ENCODE measurements around the gene INTS15. TPM values are rescaled to one million over a fixed set of nuclear protein-coding genes. Genes with fewer than 3 reads are reported as not detected.
A peak's percentile ranks its signal among the peaks of the same experiment; 100 is the strongest.
"Not testable (repeated sequence)": the region's sequence is repeated elsewhere in the genome, so short reads cannot be mapped to it uniquely, and the experiment has no call there.

Gene INTS15
- total RNA-seq, 1 experiment from 2014 or later = 22.7 TPM

- no peaks in the 10 kb centered on the region for H3K36me3 ChIP-seq (ENCODE audit: low read depth, low read length)
- H3K4me1 ChIP-seq (ENCODE audit: insufficient read depth, low read length) = no peaks in the 10 kb centered on the region
- TSS peak; percentile 83 for BruUV-seq (replicated peaks)
- DNase-seq (peak; percentile 18), ATAC-seq (no peak)
- no peaks in the 10 kb centered on the region for H3K27me3 ChIP-seq (ENCODE audit: low read length)
- H3K9ac ChIP-seq (ENCODE audit: low read length) = no peak overlapping the region
- no peaks in the 10 kb centered on the region for H3K9me3 ChIP-seq (ENCODE audit: low read length)
- no peak overlapping the region for H3K27ac ChIP-seq (ENCODE audit: low read length)
- no peaks in the 10 kb centered on the region for H3K9me2 ChIP-seq (replicated peaks; ENCODE audit: low read length)
- no peaks in the 10 kb centered on the region for H3K79me2 ChIP-seq (ENCODE audit: low read length)
- no peaks in the 10 kb centered on the region for H3F3A ChIP-seq (ENCODE audit: low read length, unreplicated experiment)
- intact Hi-C loops (cut with micrococcal nuclease) = no loop called here
- no peaks in the 10 kb centered on the region for H4K20me1 ChIP-seq (ENCODE audit: low read length)
- ChIA-PET POLR2A (ENCODE audit: unreplicated experiment) (no interaction called here), CTCF (interaction anchor here (0.8 kb wide), 1 partner anchor 17 kb away, joined by 3 read pairs; no protein-coding TSS in a partner anchor)
- no peak overlapping the region for H3K4me3 ChIP-seq (ENCODE audit: low read length)
- H2AFZ ChIP-seq (ENCODE audit: low read length) = no peak overlapping the region
- no peak for TF ChIP-seq CTCF (conservative IDR thresholded peaks at IDR 0.05; ENCODE audit: low read depth, low read length)
- TF ChIP-seq EZH2 (IDR thresholded peaks at IDR 0.05; ENCODE audit: low read length, unreplicated experiment) = no peak
- TF ChIP-seq EZH2phosphoT487 (IDR thresholded peaks at IDR 0.05; ENCODE audit: borderline replicate concordance, low read length) = no peak
- no peak overlapping the region for H3K4me2 ChIP-seq (ENCODE audit: low read length)
Observed at GRCh38 chr7:6576024-6576866, 13.6 kb upstream of the INTS15 start.

GRCh38 chr7:6576867-6577368 is 12.9 kb upstream of the INTS15 start:
- H3K79me2 ChIP-seq (ENCODE audit: low read length); DNase-seq; H3K27me3 ChIP-seq (ENCODE audit: low read length); H4K20me1 ChIP-seq (ENCODE audit: low read length); H3K4me1 ChIP-seq (ENCODE audit: insufficient read depth, low read length); H3K9me2 ChIP-seq (replicated peaks; ENCODE audit: low read length); POLR2A ChIA-PET (ENCODE audit: unreplicated experiment); BruUV-seq (replicated peaks); ATAC-seq; intact Hi-C loops (cut with micrococcal nuclease); H3K9me3 ChIP-seq (ENCODE audit: low read length); H3K36me3 ChIP-seq (ENCODE audit: low read depth, low read length); H3K27ac ChIP-seq (ENCODE audit: low read length); H3F3A ChIP-seq (ENCODE audit: low read length, unreplicated experiment): not testable (repeated sequence)
- Histone ChIP-seq H3K9ac (ENCODE audit: low read length) (peak overlapping the region; percentile 85), H2AFZ (ENCODE audit: low read length) (peak overlapping the region; percentile 87), H3K4me2 (ENCODE audit: low read length) (peak overlapping the region; percentile 84), H3K4me3 (ENCODE audit: low read length) (peak overlapping the region; percentile 70)
- CTCF ChIA-PET = interaction anchor here (0.8 to 1.0 kb wide), 2 partner anchors 13 to 18 kb away, joined by 3 read pairs; partner anchors contain the start of gene INTS15

- Histone ChIP-seq H3K4me2 (ENCODE audit: low read length) (peak within 1 kb of the TSS; percentile 84), H3K4me3 (ENCODE audit: low read length) (peak within 1 kb of the TSS; percentile 70), H2AFZ (ENCODE audit: low read length) (peak within 1 kb of the TSS; percentile 87), H4K20me1 (ENCODE audit: low read length) (no peaks in the 10 kb centered on the region), H3K4me1 (ENCODE audit: insufficient read depth, low read length) (no peaks in the 10 kb centered on the region), H3K36me3 (ENCODE audit: low read depth, low read length) (no peaks in the 10 kb centered on the region), H3K9ac (ENCODE audit: low read length) (peak within 1 kb of the TSS; percentile 85), H3K9me3 (ENCODE audit: low read length) (no peaks in the 10 kb centered on the region), H3K27ac (ENCODE audit: low read length) (peak within 1 kb of the TSS; percentile 33), H3K27me3 (ENCODE audit: low read length) (no peaks in the 10 kb centered on the region), H3F3A (ENCODE audit: low read length, unreplicated experiment) (no peaks in the 10 kb centered on the region), H3K9me2 (replicated peaks; ENCODE audit: low read length) (no peaks in the 10 kb centered on the region), H3K79me2 (ENCODE audit: low read length) (no peaks in the 10 kb centered on the region)
- ATAC-seq (peak; percentile 90), DNase-seq (peak; percentile 73)
- POLR2A ChIA-PET (ENCODE audit: unreplicated experiment) = no interaction called here
- CTCF ChIA-PET = interaction anchor here (1.0 kb wide), 1 partner anchor 13 kb away, joined by 3 read pairs; the partner anchor contains the start of gene INTS15
- TF ChIP-seq EZH2phosphoT487 (IDR thresholded peaks at IDR 0.05; ENCODE audit: borderline replicate concordance, low read length) = no peak
- TF ChIP-seq CTCF (conservative IDR thresholded peaks at IDR 0.05; ENCODE audit: low read depth, low read length) = no peak
- intact Hi-C loops (cut with micrococcal nuclease) = no loop called here
- BruUV-seq (replicated peaks) = TSS peak; percentile 48
Observed at GRCh38 chr7:6577369-6578113, 12.3 kb upstream of the INTS15 start, which contains the start of gene ZDHHC4. Gene ZDHHC4, plus strand, starts transcription at chr7:6577454. Its CDS starts 3,108 bp downstream, at chr7:6580562.

Data from PC-3 (cell line).